Mesenchymal stem cell (in vitro differentiated cells and primary cell): ENCODE measurements around the gene GABBR2.

ENCODE experiments used
- DNase-seq: peaks from one replicate; pipeline ENCODE4 v3.0.0-alpha.2; 2013
- H2AFZ ChIP-seq: one replicate; pipeline ENCODE4 v1.6.1; 2013; ENCODE audit warnings: low read depth, mild to moderate bottlenecking, control low read depth, inconsistent platforms, low read length, moderate library complexity
- H2AK5ac ChIP-seq: 2 replicates; pipeline ENCODE4 v1.6.1; 2013; ENCODE audit warnings: low read length, moderate library complexity, mild to moderate bottlenecking, inconsistent platforms; ENCODE audit not compliant: severe bottlenecking
- H2BK120ac ChIP-seq: one replicate; pipeline ENCODE4 v1.6.1; 2013; ENCODE audit warnings: low read depth, mild to moderate bottlenecking, inconsistent platforms, low read length, moderate library complexity
- H2BK12ac ChIP-seq, 2 experiments: one replicate each; pipeline ENCODE4 v1.6.1; 2013; ENCODE audit warnings: inconsistent platforms in 2 of 2, low read length in 2 of 2, mild to moderate bottlenecking in 2 of 2, moderate library complexity in 2 of 2, control low read depth in 1 of 2
- H2BK15ac ChIP-seq: one replicate; pipeline ENCODE4 v1.6.1; 2013; ENCODE audit warnings: mild to moderate bottlenecking, low read depth, inconsistent platforms; ENCODE audit not compliant: poor library complexity, severe bottlenecking
- H2BK5ac ChIP-seq: 2 replicates; pipeline ENCODE4 v1.6.1; 2013; ENCODE audit warnings: low read depth, mild to moderate bottlenecking, low read length, control low read depth, inconsistent platforms; ENCODE audit not compliant: poor library complexity, severe bottlenecking
- H3K14ac ChIP-seq, 2 experiments: one replicate each; pipeline ENCODE4 v1.6.1; 2013; ENCODE audit warnings: inconsistent platforms in 2 of 2, low read length in 2 of 2, control low read depth in 1 of 2, mild to moderate bottlenecking in 1 of 2, moderate library complexity in 1 of 2
- H3K18ac ChIP-seq, 2 experiments: one replicate each; pipeline ENCODE4 v1.6.1; 2013; ENCODE audit warnings: inconsistent platforms in 2 of 2, low read length in 2 of 2, control low read depth in 1 of 2, low read depth in 1 of 2, mild to moderate bottlenecking in 1 of 2
- H3K23ac ChIP-seq, 2 experiments: one replicate each; pipeline ENCODE4 v1.6.1; 2013; ENCODE audit warnings: inconsistent platforms in 2 of 2, low read length in 2 of 2, mild to moderate bottlenecking in 2 of 2, moderate library complexity in 2 of 2, control low read depth in 1 of 2
- H3K27ac ChIP-seq: 2 replicates; pipeline ENCODE4 v1.5.1; 2013; ENCODE audit warnings: mild to moderate bottlenecking, moderate library complexity, low read length, control low read depth, inconsistent platforms; ENCODE audit not compliant: poor library complexity, severe bottlenecking
- H3K27me3 ChIP-seq, 2 experiments: 2 replicates each; pipeline versions ENCODE4 v1.6.1 to v1.7.0; 2013; ENCODE audit warnings: low read length in 2 of 2, mild to moderate bottlenecking in 2 of 2, moderate library complexity in 2 of 2, control low read depth in 1 of 2, inconsistent platforms in 1 of 2; ENCODE audit not compliant: control insufficient read depth in 1 of 2, insufficient read depth in 1 of 2
- H3K36me3 ChIP-seq, 2 experiments: 2 replicates each; pipeline versions ENCODE4 v1.6.1 to v1.7.0; 2013; ENCODE audit warnings: low read length in 2 of 2, control low read depth in 1 of 2, inconsistent platforms in 1 of 2, low read depth in 1 of 2, mild to moderate bottlenecking in 1 of 2; ENCODE audit not compliant: insufficient read depth in 2 of 2, control insufficient read depth in 1 of 2
- H3K4ac ChIP-seq, 2 experiments: one replicate each; pipeline ENCODE4 v1.6.1; 2013; ENCODE audit warnings: inconsistent platforms in 2 of 2, low read length in 2 of 2, mild to moderate bottlenecking in 2 of 2, moderate library complexity in 2 of 2, control low read depth in 1 of 2, low read depth in 1 of 2
- H3K4me1 ChIP-seq: 2 replicates; pipeline ENCODE4 v1.6.1; 2013; ENCODE audit warnings: low read depth, low read length, control low read depth; ENCODE audit not compliant: control insufficient read depth, insufficient read depth
- H3K4me2 ChIP-seq: 2 replicates; pipeline ENCODE4 v1.6.1; 2013; ENCODE audit warnings: low read length, mild to moderate bottlenecking, inconsistent platforms; ENCODE audit not compliant: poor library complexity, severe bottlenecking
- H3K4me3 ChIP-seq, 2 experiments: 2 replicates each; pipeline versions ENCODE4 v1.5.1 to v1.7.0; 2013; ENCODE audit warnings: low read length in 2 of 2, mild to moderate bottlenecking in 2 of 2, control low read depth in 1 of 2, low read depth in 1 of 2; ENCODE audit not compliant: insufficient read depth in 1 of 2
- H3K79me1 ChIP-seq: replicated peaks from 2 replicates; pipeline ENCODE4 v1.6.1; 2013; ENCODE audit warnings: mild to moderate bottlenecking, control low read depth, low read length, inconsistent platforms; ENCODE audit not compliant: poor library complexity, severe bottlenecking
- H3K9ac ChIP-seq: 2 replicates; pipeline ENCODE4 v1.7.0; 2013; ENCODE audit warnings: mild to moderate bottlenecking, low read length, moderate library complexity
- H3K9me3 ChIP-seq: 2 replicates; pipeline ENCODE4 v1.7.0; 2013; ENCODE audit warnings: mild to moderate bottlenecking, low read length; ENCODE audit not compliant: control insufficient read depth
- H4K8ac ChIP-seq: one replicate; pipeline ENCODE4 v1.6.1; 2013; ENCODE audit warnings: inconsistent platforms, mild to moderate bottlenecking, low read length, moderate library complexity
- H4K91ac ChIP-seq: one replicate; pipeline ENCODE4 v1.6.1; 2013; ENCODE audit warnings: mild to moderate bottlenecking, low read length, inconsistent platforms
- WGBS: methylation state at CpG from one replicate; pipeline ENCODE4 v1.1.7; 2013; ENCODE audit warnings: mixed read lengths; 5-methylcytosine and 5-hydroxymethylcytosine counted together

GABBR2 gene

DNA sequence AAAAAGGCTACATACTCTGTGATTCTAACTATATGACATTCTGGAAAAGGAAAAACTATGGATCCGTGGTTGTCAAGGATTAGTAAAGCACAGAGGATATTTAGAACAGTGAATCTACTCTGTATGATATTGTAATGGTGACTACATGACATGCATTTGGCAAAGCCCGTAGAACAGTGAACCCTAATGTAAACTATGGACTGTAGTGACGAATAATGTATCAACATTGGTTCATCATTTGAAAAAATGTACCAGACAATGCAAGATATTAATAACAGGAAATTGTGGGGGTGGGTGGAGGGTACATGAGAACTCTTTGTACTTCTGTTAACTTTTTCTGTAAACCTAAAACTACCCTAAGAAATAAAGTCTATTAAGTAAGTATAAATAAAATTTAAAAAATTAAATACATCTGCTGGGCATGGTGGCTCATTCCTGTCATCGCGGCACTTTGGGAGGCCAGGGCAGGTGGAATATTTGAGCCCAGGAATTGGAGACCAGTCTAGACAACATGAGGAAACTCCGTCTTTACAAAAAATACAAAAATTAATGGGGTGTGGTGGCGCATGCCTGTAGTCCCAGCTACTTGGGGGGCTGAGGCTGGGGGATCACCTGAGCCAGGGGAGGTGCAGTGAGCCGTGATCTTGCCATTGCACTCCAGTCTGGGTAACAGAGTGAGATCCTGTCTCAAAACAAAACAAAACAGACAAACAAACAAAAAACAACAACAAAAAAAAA lies 351.6 kb downstream of the GABBR2 start:
- Histone ChIP-seq H3K4me1 (no peaks in the 10 kb centered on the region), H4K91ac (no peak overlapping the region), H3K4me3 (no peak overlapping the region), H2BK12ac (no peak overlapping the region), H3K14ac (no peak overlapping the region), H3K4ac (no peak overlapping the region), H3K27me3 (peaks cover 0 to 3% of the 10 kb centered on the region in 2 experiments), H3K9ac (no peak overlapping the region), H2AK5ac (no peak overlapping the region), H3K4me2 (no peak overlapping the region), H2AFZ (no peak overlapping the region), H2BK5ac (no peak overlapping the region), H3K23ac (no peak overlapping the region), H3K36me3 (no peaks in the 10 kb centered on the region), H2BK15ac (no peak overlapping the region), H3K18ac (no peak overlapping the region), H3K9me3 (no peaks in the 10 kb centered on the region), H3K27ac (no peak overlapping the region), H4K8ac (no peak overlapping the region), H3K79me1 (no peaks in the 10 kb centered on the region), H2BK120ac (no peak overlapping the region)
- no peak for DNase-seq
- 81% methylated on average over 5 of the region's 8 CpGs for WGBS

DNA sequence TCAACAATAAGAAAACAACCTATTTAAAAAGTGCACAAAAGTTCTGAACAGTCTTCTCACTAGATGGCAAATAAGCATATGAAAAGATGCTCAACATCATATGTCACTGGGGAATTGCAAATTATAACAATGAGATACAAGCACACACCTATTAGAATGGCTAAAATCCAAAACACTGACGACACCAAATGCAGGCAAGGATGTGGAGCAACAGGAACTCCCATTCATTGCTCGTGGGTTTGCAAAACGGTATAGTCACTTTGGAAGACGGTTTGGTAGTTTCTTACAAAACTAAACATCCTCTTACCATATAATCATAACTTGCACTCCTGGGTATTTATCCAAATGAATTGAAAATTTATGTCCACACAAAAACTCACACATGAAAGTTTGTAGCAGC lies 352.4 kb downstream of the GABBR2 start:
- no peak overlapping the region for H3K9ac ChIP-seq
- H3K79me1 ChIP-seq, result no peaks in the 10 kb centered on the region
- no peak overlapping the region for H3K27ac ChIP-seq
- no peak overlapping the region for H3K4me2 ChIP-seq
- no peaks in the 10 kb centered on the region for H3K36me3 ChIP-seq
- no peak overlapping the region for H3K18ac ChIP-seq
- H2AFZ ChIP-seq, result no peak overlapping the region
- H2BK12ac ChIP-seq, result no peak overlapping the region
- no peak overlapping the region for H3K4ac ChIP-seq
- H3K4me1 ChIP-seq, result no peaks in the 10 kb centered on the region
- H4K8ac ChIP-seq, result no peak overlapping the region
- no peak for DNase-seq
- H2BK15ac ChIP-seq, result no peak overlapping the region
- H2AK5ac ChIP-seq, result no peak overlapping the region
- peaks cover under 1% of the 10 kb centered on the region for H3K9me3 ChIP-seq
- 86% methylated on average over 4 of the region's 4 CpGs for WGBS
- no peak overlapping the region for H4K91ac ChIP-seq
- H3K23ac ChIP-seq, result no peak overlapping the region
- no peak overlapping the region for H2BK5ac ChIP-seq
- no peak overlapping the region for H3K4me3 ChIP-seq
- H2BK120ac ChIP-seq, result no peak overlapping the region
- no peak overlapping the region for H3K14ac ChIP-seq
- no peaks in the 10 kb centered on the region for H3K27me3 ChIP-seq

DNA sequence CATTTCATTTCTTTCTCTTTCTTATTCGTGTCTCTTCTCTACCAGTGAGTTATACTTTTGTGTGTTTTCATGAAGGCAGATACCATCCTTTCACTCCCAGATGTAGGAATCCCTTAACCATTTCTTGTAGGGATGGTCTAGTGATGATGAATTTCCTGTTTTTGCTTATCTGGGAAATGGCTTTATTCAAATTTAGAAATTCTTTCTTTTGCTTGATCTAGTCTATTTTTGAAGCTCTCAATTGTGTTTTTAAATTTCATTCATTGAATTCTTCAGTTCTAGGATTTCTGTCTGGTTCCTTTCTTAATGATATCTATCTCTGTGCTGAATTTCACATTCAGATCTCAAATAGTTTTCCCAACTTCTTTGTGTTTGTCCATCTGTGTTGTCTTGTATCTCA lies 357.4 kb downstream of the GABBR2 start:
- Histone ChIP-seq H3K9me3 (peaks cover 12% of the 10 kb centered on the region), H3K27me3 (peaks cover 0 to 6% of the 10 kb centered on the region in 2 experiments), H3K4me2 (no peak overlapping the region), H2BK5ac (no peak overlapping the region), H3K14ac (no peak overlapping the region), H2AK5ac (no peak overlapping the region), H2AFZ (no peak overlapping the region), H2BK120ac (no peak overlapping the region), H3K18ac (no peak overlapping the region), H4K8ac (no peak overlapping the region), H3K23ac (no peak overlapping the region), H4K91ac (no peak overlapping the region), H2BK12ac (no peak overlapping the region), H3K4me3 (no peak overlapping the region), H2BK15ac (no peak overlapping the region), H3K36me3 (no peaks in the 10 kb centered on the region), H3K4ac (no peak overlapping the region), H3K79me1 (no peaks in the 10 kb centered on the region), H3K27ac (no peak overlapping the region), H3K9ac (no peak overlapping the region), H3K4me1 (no peaks in the 10 kb centered on the region)
- no CpG with 5 or more reads among the region's 1 CpG for WGBS
- no peak for DNase-seq

DNA sequence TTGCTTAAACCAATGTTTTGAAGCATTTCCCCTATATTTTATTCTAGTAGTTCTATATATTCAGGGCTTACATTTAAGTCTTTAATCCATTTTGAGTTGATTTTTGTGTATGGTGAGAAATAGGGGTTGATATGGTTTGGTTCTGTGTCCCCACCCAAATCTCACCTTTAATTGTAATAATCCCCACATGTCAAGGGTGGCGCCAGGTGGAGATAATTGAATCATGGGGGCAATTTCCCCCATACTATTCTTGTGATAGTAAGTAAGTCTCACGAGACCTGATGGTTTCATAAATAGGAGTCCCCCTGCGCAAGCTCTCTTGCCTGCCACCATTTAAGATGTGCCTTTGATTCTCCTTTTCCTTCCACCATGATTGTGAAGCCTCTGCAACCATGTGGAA lies 361.1 kb downstream of the GABBR2 start:
- Histone ChIP-seq H4K91ac (no peak overlapping the region), H3K27ac (no peak overlapping the region), H3K27me3 (peaks cover 9 to 27% of the 10 kb centered on the region in 2 experiments), H3K9me3 (peaks cover 12% of the 10 kb centered on the region), H4K8ac (no peak overlapping the region), H2BK5ac (no peak overlapping the region), H3K4me3 (no peak overlapping the region), H3K4me2 (no peak overlapping the region), H3K23ac (no peak overlapping the region), H3K4ac (no peak overlapping the region), H3K4me1 (no peaks in the 10 kb centered on the region), H3K79me1 (no peaks in the 10 kb centered on the region), H2AK5ac (no peak overlapping the region), H3K36me3 (no peaks in the 10 kb centered on the region), H3K18ac (no peak overlapping the region), H3K14ac (no peak overlapping the region), H3K9ac (no peak overlapping the region), H2BK12ac (no peak overlapping the region), H2AFZ (no peak overlapping the region), H2BK120ac (no peak overlapping the region), H2BK15ac (no peak overlapping the region)
- DNase-seq, result no peak
- WGBS, result 100% methylated on average over 2 of the region's 3 CpGs
